Vagina (tissue), 2 donors: Measurements from ENCODE around the gene KHDC3L.

Source experiments
- CTCF ChIP-seq, 3 experiments: fragments of 450-650 bp in 2 of 3; fragments of 200-600 bp in 1 of 3; sonication (generic) in 1 of 3; IDR thresholded peaks; one replicate each; pipeline ENCODE4 v1.5.1; 2017 to 2019; ENCODE audit warnings: antibody characterized with exemption in 3 of 3, mild to moderate bottlenecking in 2 of 3, moderate library complexity in 2 of 3
- POLR2A ChIP-seq, 2 donors: fragments of 450-650 bp; IDR thresholded peaks; one replicate each; pipeline ENCODE4 v1.6.1; 2017; ENCODE audit warnings: antibody characterized with exemption in 2 of 2, mild to moderate bottlenecking in 2 of 2, moderate library complexity in 2 of 2
- POLR2AphosphoS5 ChIP-seq, 2 donors: sonication (generic); formaldehyde crosslinking; IDR thresholded peaks; one replicate each; pipeline ENCODE4 v1.9.0; 2017; ENCODE audit warnings: antibody characterized with exemption in 2 of 2, mild to moderate bottlenecking in 2 of 2, low read depth in 1 of 2; ENCODE audit not compliant: insufficient read depth in 1 of 2

- TF ChIP-seq CTCF (IDR thresholded peaks at IDR 0.05) (no peak), POLR2A (IDR thresholded peaks at IDR 0.05) (no peak), POLR2AphosphoS5 (IDR thresholded peaks at IDR 0.05; ENCODE audit: insufficient read depth in 1 of 2, low read depth in 1 of 2) (no peak)
These were observed 2.1 kb downstream of the KHDC3L start for GRCh38 chr6:73364549-73364948.
